Activated CD4-positive, alpha-beta T cell treated with anti-CD3 and anti-CD28 coated beads for 24 hours (primary cell): Measurements from ENCODE around the gene ERMN.
"Not testable (repeated sequence)": the region's sequence is repeated elsewhere in the genome, so short reads cannot be mapped to it uniquely, and the experiment has no call there.

Experiments
- DNase-seq, 2 donors: peaks; one replicate each; pipeline ENCODE4 v3.0.0-alpha.2; 2020; ENCODE audit warnings: low read depth in 2 of 2

ERMN gene

DNA sequence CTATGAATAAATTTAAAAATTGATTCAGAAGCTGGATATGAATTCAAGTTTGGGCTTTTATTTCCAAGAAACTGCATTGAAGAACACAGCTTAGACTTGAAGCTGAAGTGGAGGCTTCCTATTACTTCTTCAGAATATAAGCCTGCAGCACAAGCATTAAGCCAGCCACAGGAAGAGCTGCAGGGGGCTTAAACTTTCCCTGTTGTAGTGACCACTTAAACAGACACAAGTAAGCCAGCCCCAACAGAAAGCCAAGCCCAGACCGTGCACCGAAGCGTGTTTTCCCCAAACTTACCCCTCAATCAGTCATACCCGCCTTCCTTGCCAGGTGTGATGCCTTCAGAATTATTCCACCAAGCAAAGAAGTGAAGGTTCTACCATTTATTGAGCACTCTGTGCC, 28.7 kb downstream of the ERMN start:
- DNase-seq: no peak

DNA sequence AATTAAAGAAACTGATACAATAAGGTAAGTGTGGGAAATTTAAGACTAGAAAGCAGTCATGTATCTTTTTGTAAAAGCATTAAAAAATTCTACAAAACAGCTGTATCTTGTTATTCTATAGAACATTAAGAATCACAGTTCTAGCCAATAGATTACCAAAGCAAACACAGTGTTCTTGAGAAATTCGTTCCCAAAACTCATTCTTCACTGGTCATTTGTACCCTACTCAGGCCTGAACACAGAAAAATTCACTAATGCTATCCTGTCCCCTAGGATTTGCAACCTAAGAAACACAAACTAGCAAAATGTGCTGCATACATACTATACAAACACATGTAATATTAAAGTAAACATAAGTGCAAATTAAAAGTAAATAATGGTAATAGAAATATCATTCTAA, 29.1 kb downstream of the ERMN start:
- no peak for DNase-seq

DNA sequence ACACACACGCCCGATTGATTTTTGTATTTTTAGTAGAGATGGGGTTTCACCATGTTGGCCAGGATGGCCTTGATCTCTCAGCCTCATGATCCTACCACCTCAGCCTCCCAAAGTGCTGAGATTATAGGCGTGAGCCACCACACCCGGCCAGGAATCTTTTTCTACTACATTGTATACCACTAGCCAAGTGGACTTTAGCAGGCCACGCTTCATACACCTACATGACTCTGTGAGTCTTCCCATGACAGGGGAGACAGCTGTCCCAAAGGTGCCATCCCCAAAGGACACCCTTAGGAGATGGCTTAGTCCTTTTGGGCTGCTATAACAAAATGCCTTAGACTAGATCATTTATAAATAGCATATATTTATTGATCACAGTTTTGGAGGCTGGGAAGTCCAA, 32.8 kb downstream of the ERMN start:
- DNase-seq: no peak

DNA sequence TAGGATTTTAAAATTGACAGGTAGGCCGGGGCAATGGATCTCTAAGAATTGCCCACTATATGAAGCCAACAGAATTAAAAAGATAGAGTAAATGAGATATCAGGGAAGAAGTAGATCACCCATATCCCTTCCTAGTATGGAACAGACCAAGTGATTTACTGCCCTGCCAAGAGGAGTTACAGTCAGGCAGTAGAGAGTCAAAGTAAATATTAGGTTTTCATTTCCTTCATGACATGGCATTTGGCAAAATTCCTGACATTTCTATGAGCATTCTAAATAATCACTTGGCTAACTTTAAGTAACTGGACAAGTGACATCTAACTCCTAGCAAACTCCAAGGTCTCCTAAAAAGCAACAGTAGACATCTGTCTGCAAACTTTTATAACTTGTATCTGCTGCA, 34.6 kb downstream of the ERMN start:
- no peak for DNase-seq

DNA sequence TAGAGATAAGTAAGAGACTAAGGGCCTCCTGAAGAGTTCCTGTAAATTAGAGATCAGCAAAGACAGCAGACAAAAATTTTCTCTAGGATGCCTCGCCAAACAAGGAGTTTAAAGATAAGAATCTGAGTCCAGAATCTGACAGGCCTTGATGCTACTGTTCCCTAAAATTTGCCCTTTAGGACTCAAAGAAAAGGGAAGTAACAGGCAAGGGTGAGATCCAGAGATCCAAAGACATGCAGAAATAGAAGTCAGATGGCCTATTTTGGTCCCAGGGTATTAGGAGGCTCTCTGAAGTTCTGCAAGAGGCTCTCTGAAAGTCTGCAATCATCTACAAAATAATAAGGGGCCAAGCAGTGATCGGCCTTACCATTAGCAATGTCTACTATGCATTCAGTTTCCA, 35.1 kb downstream of the ERMN start:
- no peak for DNase-seq

DNA sequence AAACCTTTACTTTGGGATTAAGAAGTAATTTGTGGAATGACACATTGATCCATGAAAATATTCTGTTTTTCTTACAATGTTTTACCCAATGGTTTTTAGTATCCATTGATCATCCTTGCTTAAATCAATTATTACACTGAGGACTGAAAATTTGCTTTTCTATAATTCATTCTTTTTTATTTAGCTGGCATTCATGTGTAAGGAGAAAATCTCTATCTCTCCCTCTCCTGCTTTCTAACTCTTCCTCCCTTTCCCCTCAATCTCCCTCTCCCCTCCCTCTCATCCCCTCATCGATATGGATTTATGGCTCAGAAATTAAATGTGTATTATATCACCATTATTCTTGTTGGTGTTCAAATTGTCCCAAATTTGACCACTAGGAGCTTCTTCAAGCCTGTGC, 38.5 kb downstream of the ERMN start:
- no peak for DNase-seq

DNA sequence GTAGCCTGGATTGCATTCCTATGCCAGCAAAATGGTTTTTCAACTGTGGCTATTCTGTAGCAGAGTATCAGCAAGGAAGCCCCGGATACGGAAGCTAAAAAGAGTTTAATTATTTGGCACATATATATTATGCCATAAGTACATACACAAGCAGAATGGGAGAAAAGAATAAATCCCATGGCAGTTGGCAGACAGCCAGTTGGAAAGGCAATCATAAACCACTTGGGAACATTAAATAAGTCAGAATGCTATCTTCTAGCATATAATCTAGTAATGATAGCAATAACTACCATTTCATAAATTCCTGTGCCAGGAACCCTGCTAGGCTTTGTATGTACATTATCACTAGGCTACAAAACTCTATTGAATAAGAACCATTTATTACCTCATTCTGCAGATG, 42.2 kb downstream of the ERMN start:
- DNase-seq: no peak

DNA sequence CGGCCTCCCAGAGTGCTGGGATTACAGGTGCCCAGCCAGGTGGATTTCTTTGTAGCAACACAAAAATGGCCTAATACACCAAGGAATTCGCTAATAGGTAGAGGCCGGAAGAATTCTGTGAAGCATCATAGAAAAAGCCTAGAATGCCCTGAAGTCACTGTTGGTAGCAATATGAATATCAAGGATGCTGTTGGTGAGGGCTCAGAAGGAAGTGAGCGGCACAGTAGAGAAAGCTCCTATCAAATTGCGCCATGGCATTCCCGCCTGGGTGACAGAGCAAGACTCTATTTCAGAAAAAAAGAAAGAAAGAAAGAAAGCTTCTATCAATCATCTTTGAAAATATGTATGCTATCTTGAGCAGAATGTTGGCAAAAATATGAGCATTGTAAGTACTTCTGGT, 44.3 kb downstream of the ERMN start:
- DNase-seq: no peak

DNA sequence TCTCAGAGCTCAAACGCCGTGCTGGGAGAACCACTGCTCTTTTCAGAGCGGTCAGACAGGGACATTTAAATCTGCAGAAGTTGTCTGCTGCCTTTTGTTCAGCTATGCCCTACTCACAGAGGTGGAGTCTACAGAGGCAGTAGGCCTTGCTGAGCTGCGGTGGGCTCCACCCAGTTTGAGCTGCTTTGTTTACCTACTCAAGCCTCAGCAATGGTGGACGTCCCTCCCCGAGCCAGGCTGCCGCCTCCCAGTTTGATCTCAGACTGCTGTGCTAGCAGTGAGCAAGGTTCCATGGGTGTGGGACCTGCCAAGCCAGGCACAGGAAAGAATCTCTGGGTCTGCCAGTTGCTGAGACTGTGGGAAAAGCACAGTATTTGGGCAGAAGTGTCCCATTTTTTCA, 46.3 kb downstream of the ERMN start:
- not testable (repeated sequence) for DNase-seq

DNA sequence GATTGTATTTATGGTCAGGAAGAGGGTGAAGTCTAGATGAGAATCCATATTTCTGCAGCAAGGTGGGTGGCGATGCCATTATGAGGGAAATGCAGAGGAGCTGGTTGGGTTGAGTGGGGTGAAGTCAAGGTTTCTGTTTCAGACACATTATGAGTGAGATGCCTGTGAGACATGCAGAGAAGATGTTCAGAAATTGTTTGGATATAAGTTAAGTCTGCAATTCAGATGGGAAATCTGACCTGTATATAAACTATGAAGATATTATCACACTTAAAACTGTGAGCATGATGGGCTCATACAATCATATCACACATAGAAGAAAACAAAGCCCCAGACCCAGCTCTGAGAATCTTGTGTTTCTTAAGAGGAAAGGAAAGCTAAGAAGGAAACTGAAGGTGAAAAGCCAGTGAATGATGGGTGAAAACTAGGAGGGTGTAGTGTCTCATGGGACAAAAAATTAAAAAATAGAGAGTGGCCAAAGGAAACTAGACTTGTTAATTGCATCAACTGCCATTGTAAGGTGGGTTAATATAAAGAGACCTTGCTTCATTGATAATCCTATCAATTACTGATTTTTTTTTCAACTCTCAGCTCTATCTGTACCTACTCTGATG, 53.9 kb downstream of the ERMN start:
- no peak for DNase-seq

DNA sequence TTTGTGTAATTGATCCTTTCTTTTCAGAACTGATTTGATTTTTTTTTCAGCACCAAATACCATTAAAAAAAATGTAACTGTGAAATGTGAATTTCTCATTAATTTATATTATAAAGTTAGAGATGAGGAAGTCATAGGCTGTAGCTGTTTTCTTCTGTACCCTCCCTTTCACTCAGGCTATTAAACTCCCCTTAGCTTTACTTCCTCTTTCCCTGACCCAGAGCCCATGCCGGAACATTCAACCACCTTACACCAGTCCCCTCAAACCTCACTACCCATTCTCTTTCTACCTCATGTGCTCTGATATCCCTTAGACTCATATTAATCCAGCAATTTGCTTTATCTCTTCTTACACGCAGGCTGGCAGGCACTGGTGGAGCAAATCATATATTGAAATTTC, 55.7 kb downstream of the ERMN start:
- DNase-seq: no peak

DNA sequence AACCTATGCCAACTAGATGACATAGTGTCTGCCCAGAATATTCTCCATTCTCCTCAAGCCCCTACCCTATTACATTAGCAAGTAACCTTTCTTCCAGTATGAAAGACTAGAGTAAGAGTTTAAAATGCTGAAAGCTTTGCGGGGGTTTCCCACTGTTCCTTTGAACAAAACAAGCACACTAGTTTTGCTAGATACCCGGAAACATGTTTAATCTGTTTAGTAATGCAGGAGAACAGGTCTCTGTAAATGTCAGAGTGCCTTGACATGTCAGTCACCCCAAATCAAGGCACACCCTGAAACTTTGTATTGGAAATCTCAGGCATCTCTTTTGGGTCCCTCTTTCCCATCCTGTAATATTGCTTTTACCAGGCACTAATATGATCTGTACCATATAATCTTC, 56.6 kb downstream of the ERMN start:
- no peak for DNase-seq
